WTC11 (cell line): ENCODE results near the gene DIRAS3.
"Not testable (repeated sequence)": the region's sequence is repeated elsewhere in the genome, so short reads cannot be mapped to it uniquely, and the experiment has no call there.

ENCODE experiments used
- FOXK1 ChIP-seq: sonication (generic); formaldehyde crosslinking; IDR thresholded peaks from 2 replicates; pipeline ENCODE4 v1.8.0; 2022; ENCODE audit warnings: mild to moderate bottlenecking, moderate library complexity, missing genetic modification reagents
- JUN ChIP-seq: sonication (generic); formaldehyde crosslinking; IDR thresholded peaks from 2 replicates; pipeline ENCODE4 v1.8.0; 2023; ENCODE audit warnings: mild to moderate bottlenecking, missing genetic modification reagents
- TF ChIP-seq, protein P1 (sequence below): fragments of 200-600 bp; IDR thresholded peaks from 2 replicates; pipeline ENCODE4 v1.8.0; 2022; ENCODE audit warnings: antibody characterized with exemption
- TF ChIP-seq, protein P2 (sequence below): sonication (generic); formaldehyde crosslinking; IDR thresholded peaks from 2 replicates; pipeline ENCODE4 v1.8.0; 2022; ENCODE audit warnings: mild to moderate bottlenecking, missing genetic modification reagents
- TF ChIP-seq, protein P3 (sequence below): sonication (generic); formaldehyde crosslinking; IDR thresholded peaks from 2 replicates; pipeline ENCODE4 v1.8.1; 2022; ENCODE audit warnings: missing genetic modification reagents, borderline replicate concordance
- TF ChIP-seq, protein P4 (sequence below): sonication (generic); formaldehyde crosslinking; IDR thresholded peaks from 2 replicates; pipeline ENCODE4 v1.8.1; 2023; ENCODE audit warnings: mild to moderate bottlenecking, missing genetic modification reagents, borderline replicate concordance
- TF ChIP-seq, protein P5 (sequence below): fragments of 250-450 bp; sonication (Bioruptor Pico); IDR thresholded peaks from 2 replicates; pipeline ENCODE4 v2.1.2; 2022; ENCODE audit warnings: mild to moderate bottlenecking, moderate library complexity

DNA sequence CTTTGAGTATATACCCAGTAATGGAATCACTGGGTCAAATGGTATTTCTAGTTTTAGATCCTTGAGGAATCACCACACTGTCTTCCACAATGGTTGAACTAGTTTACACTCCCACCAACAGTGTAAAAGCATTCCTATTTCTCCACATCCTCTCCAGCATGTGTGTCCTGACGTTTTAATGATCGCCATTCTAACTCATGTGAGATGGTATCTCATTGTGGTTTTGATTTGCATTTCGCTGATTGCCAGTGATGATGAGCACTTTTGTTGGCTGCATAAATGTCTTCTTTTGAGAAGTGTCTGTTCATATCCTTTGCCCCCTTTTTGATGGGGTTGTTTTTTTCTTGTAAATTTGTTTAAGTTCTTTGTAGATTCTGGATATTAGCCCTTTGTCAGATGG, 46.8 kb downstream of the DIRAS3 start:
- TF ChIP-seq, protein P1, sequence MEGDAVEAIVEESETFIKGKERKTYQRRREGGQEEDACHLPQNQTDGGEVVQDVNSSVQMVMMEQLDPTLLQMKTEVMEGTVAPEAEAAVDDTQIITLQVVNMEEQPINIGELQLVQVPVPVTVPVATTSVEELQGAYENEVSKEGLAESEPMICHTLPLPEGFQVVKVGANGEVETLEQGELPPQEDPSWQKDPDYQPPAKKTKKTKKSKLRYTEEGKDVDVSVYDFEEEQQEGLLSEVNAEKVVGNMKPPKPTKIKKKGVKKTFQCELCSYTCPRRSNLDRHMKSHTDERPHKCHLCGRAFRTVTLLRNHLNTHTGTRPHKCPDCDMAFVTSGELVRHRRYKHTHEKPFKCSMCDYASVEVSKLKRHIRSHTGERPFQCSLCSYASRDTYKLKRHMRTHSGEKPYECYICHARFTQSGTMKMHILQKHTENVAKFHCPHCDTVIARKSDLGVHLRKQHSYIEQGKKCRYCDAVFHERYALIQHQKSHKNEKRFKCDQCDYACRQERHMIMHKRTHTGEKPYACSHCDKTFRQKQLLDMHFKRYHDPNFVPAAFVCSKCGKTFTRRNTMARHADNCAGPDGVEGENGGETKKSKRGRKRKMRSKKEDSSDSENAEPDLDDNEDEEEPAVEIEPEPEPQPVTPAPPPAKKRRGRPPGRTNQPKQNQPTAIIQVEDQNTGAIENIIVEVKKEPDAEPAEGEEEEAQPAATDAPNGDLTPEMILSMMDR, result not testable (repeated sequence)
- TF ChIP-seq JUN, FOXK1 (CRISPR knock-in tag): not testable (repeated sequence)
- TF ChIP-seq, protein P2, sequence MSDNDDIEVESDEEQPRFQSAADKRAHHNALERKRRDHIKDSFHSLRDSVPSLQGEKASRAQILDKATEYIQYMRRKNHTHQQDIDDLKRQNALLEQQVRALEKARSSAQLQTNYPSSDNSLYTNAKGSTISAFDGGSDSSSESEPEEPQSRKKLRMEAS (CRISPR knock-in tag), result not testable (repeated sequence)
- TF ChIP-seq, protein P3, sequence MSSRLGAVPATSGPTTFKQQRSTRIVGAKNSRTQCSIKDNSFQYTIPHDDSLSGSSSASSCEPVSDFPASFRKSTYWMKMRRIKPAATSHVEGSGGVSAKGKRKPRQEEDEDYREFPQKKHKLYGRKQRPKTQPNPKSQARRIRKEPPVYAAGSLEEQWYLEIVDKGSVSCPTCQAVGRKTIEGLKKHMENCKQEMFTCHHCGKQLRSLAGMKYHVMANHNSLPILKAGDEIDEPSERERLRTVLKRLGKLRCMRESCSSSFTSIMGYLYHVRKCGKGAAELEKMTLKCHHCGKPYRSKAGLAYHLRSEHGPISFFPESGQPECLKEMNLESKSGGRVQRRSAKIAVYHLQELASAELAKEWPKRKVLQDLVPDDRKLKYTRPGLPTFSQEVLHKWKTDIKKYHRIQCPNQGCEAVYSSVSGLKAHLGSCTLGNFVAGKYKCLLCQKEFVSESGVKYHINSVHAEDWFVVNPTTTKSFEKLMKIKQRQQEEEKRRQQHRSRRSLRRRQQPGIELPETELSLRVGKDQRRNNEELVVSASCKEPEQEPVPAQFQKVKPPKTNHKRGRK (CRISPR knock-in tag), result not testable (repeated sequence)
- TF ChIP-seq, protein P4, sequence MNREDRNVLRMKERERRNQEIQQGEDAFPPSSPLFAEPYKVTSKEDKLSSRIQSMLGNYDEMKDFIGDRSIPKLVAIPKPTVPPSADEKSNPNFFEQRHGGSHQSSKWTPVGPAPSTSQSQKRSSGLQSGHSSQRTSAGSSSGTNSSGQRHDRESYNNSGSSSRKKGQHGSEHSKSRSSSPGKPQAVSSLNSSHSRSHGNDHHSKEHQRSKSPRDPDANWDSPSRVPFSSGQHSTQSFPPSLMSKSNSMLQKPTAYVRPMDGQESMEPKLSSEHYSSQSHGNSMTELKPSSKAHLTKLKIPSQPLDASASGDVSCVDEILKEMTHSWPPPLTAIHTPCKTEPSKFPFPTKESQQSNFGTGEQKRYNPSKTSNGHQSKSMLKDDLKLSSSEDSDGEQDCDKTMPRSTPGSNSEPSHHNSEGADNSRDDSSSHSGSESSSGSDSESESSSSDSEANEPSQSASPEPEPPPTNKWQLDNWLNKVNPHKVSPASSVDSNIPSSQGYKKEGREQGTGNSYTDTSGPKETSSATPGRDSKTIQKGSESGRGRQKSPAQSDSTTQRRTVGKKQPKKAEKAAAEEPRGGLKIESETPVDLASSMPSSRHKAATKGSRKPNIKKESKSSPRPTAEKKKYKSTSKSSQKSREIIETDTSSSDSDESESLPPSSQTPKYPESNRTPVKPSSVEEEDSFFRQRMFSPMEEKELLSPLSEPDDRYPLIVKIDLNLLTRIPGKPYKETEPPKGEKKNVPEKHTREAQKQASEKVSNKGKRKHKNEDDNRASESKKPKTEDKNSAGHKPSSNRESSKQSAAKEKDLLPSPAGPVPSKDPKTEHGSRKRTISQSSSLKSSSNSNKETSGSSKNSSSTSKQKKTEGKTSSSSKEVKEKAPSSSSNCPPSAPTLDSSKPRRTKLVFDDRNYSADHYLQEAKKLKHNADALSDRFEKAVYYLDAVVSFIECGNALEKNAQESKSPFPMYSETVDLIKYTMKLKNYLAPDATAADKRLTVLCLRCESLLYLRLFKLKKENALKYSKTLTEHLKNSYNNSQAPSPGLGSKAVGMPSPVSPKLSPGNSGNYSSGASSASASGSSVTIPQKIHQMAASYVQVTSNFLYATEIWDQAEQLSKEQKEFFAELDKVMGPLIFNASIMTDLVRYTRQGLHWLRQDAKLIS (CRISPR knock-in tag), result not testable (repeated sequence)
- TF ChIP-seq, protein P5, sequence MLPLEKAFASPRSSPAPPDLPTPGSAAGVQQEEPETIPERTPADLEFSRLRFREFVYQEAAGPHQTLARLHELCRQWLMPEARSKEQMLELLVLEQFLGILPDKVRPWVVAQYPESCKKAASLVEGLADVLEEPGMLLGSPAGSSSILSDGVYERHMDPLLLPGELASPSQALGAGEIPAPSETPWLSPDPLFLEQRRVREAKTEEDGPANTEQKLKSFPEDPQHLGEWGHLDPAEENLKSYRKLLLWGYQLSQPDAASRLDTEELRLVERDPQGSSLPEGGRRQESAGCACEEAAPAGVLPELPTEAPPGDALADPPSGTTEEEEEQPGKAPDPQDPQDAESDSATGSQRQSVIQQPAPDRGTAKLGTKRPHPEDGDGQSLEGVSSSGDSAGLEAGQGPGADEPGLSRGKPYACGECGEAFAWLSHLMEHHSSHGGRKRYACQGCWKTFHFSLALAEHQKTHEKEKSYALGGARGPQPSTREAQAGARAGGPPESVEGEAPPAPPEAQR (CRISPR knock-in tag), result not testable (repeated sequence)
